Measurements from ENCODE around the gene KCNQ5.

- TF ChIP-seq CTCF (IDR thresholded peaks at IDR 0.05) (no peak), POLR2A (IDR thresholded peaks at IDR 0.05) (no peak)
Measured at GRCh38 chr6:72968704-72969103, 346.8 kb downstream of the KCNQ5 start.
